ENCODE measurements around the gene PDE4D.

The PDE4D gene

GRCh38 chr5:59542851-59543820, 350.4 kb downstream of the PDE4D start:
- H2AFZ ChIP-seq (ENCODE audit: low read depth, low read length), result no peak overlapping the region
- no peak overlapping the region for H2AK5ac ChIP-seq (ENCODE audit: low read length, severe bottlenecking)
- H4K91ac ChIP-seq (ENCODE audit: low read length), result no peak overlapping the region
- H3K4me1 ChIP-seq (ENCODE audit: control insufficient read depth, insufficient read depth, low read depth, low read length), result peaks cover 6% of the 10 kb centered on the region
- H3K23ac ChIP-seq (ENCODE audit: low read length in 2 of 2), result no peak overlapping the region
- no peaks in the 10 kb centered on the region for H3K9me3 ChIP-seq (ENCODE audit: control insufficient read depth, low read length)
- H3K36me3 ChIP-seq (ENCODE audit: control insufficient read depth in 1 of 2, insufficient read depth in 2 of 2, low read depth in 1 of 2, low read length in 2 of 2), result no peaks in the 10 kb centered on the region
- H3K4me3 ChIP-seq (ENCODE audit: insufficient read depth in 1 of 2, low read depth in 1 of 2, low read length in 2 of 2), result no peak overlapping the region
- H2BK12ac ChIP-seq (ENCODE audit: low read length in 2 of 2), result no peak overlapping the region
- WGBS, result 84% methylated on average over 4 of the region's 6 CpGs
- no peaks in the 10 kb centered on the region for H3K27me3 ChIP-seq (ENCODE audit: control insufficient read depth in 1 of 2, insufficient read depth in 1 of 2, low read length in 2 of 2)
- H3K79me1 ChIP-seq (replicated peaks; ENCODE audit: low read length, poor library complexity, severe bottlenecking), result no peaks in the 10 kb centered on the region
- H4K8ac ChIP-seq (ENCODE audit: low read length), result no peak overlapping the region
- H3K4me2 ChIP-seq (ENCODE audit: low read length, poor library complexity, severe bottlenecking), result no peak overlapping the region
- DNase-seq, result peak; percentile 88
- H2BK15ac ChIP-seq (ENCODE audit: low read depth, poor library complexity, severe bottlenecking), result no peak overlapping the region
- no peak overlapping the region for H3K9ac ChIP-seq (ENCODE audit: low read length)
- peak overlapping the region; percentile 93 for H3K27ac ChIP-seq (ENCODE audit: low read length, poor library complexity, severe bottlenecking)
- H3K14ac ChIP-seq (ENCODE audit: low read length in 2 of 2), result no peak overlapping the region
- H3K4ac ChIP-seq (ENCODE audit: low read depth in 1 of 2, low read length in 2 of 2), result no peak overlapping the region
- no peak overlapping the region for H2BK120ac ChIP-seq (ENCODE audit: low read depth, low read length)
- no peak overlapping the region for H3K18ac ChIP-seq (ENCODE audit: low read depth in 1 of 2, low read length in 2 of 2)
- peak overlapping the region; percentile 66 for H2BK5ac ChIP-seq (ENCODE audit: low read depth, low read length, poor library complexity, severe bottlenecking)

- no peak overlapping the region for H4K91ac ChIP-seq (ENCODE audit: low read length)
- H3K4me2 ChIP-seq (ENCODE audit: low read length, poor library complexity, severe bottlenecking), result no peak overlapping the region
- no peak overlapping the region for H4K8ac ChIP-seq (ENCODE audit: low read length)
- no peak overlapping the region for H2AFZ ChIP-seq (ENCODE audit: low read depth, low read length)
- peaks cover 5% of the 10 kb centered on the region for H3K4me1 ChIP-seq (ENCODE audit: control insufficient read depth, insufficient read depth, low read depth, low read length)
- H2AK5ac ChIP-seq (ENCODE audit: low read length, severe bottlenecking), result peak overlapping the region; percentile 93
- H3K36me3 ChIP-seq (ENCODE audit: control insufficient read depth in 1 of 2, insufficient read depth in 2 of 2, low read depth in 1 of 2, low read length in 2 of 2), result no peaks in the 10 kb centered on the region
- no peak for DNase-seq
- no peaks in the 10 kb centered on the region for H3K9me3 ChIP-seq (ENCODE audit: control insufficient read depth, low read length)
- no peak overlapping the region for H2BK12ac ChIP-seq (ENCODE audit: low read length in 2 of 2)
- H3K27ac ChIP-seq (ENCODE audit: low read length, poor library complexity, severe bottlenecking), result peak overlapping the region; percentile 93
- no peaks in the 10 kb centered on the region for H3K79me1 ChIP-seq (replicated peaks; ENCODE audit: low read length, poor library complexity, severe bottlenecking)
- H2BK5ac ChIP-seq (ENCODE audit: low read depth, low read length, poor library complexity, severe bottlenecking), result no peak overlapping the region
- no peak overlapping the region for H3K4me3 ChIP-seq (ENCODE audit: insufficient read depth in 1 of 2, low read depth in 1 of 2, low read length in 2 of 2)
- no peak overlapping the region for H3K9ac ChIP-seq (ENCODE audit: low read length)
- no peak overlapping the region for H3K18ac ChIP-seq (ENCODE audit: low read depth in 1 of 2, low read length in 2 of 2)
- no peak overlapping the region for H2BK15ac ChIP-seq (ENCODE audit: low read depth, poor library complexity, severe bottlenecking)
- H3K23ac ChIP-seq (ENCODE audit: low read length in 2 of 2), result no peak overlapping the region
- no peak overlapping the region for H3K4ac ChIP-seq (ENCODE audit: low read depth in 1 of 2, low read length in 2 of 2)
- no peaks in the 10 kb centered on the region for H3K27me3 ChIP-seq (ENCODE audit: control insufficient read depth in 1 of 2, insufficient read depth in 1 of 2, low read length in 2 of 2)
- no peak overlapping the region for H3K14ac ChIP-seq (ENCODE audit: low read length in 2 of 2)
- H2BK120ac ChIP-seq (ENCODE audit: low read depth, low read length), result no peak overlapping the region
Observed at GRCh38 chr5:59542306-59542705, 351.2 kb downstream of the PDE4D start.

GRCh38 chr5:59540366-59540765, 353.2 kb downstream of the PDE4D start:
- Histone ChIP-seq H3K4me2 (ENCODE audit: low read length, poor library complexity, severe bottlenecking) (no peak overlapping the region), H2BK5ac (ENCODE audit: low read depth, low read length, poor library complexity, severe bottlenecking) (no peak overlapping the region), H4K8ac (ENCODE audit: low read length) (no peak overlapping the region), H3K27me3 (ENCODE audit: control insufficient read depth in 1 of 2, insufficient read depth in 1 of 2, low read length in 2 of 2) (no peaks in the 10 kb centered on the region), H3K27ac (ENCODE audit: low read length, poor library complexity, severe bottlenecking) (no peak overlapping the region), H2AK5ac (ENCODE audit: low read length, severe bottlenecking) (peak overlapping the region; percentile 72), H2BK15ac (ENCODE audit: low read depth, poor library complexity, severe bottlenecking) (no peak overlapping the region), H3K79me1 (replicated peaks; ENCODE audit: low read length, poor library complexity, severe bottlenecking) (no peaks in the 10 kb centered on the region), H3K9ac (ENCODE audit: low read length) (no peak overlapping the region), H3K4ac (ENCODE audit: low read depth in 1 of 2, low read length in 2 of 2) (no peak overlapping the region), H4K91ac (ENCODE audit: low read length) (no peak overlapping the region), H2BK120ac (ENCODE audit: low read depth, low read length) (no peak overlapping the region), H3K4me1 (ENCODE audit: control insufficient read depth, insufficient read depth, low read depth, low read length) (peaks cover 5% of the 10 kb centered on the region), H3K23ac (ENCODE audit: low read length in 2 of 2) (no peak overlapping the region), H3K36me3 (ENCODE audit: control insufficient read depth in 1 of 2, insufficient read depth in 2 of 2, low read depth in 1 of 2, low read length in 2 of 2) (no peaks in the 10 kb centered on the region), H3K4me3 (ENCODE audit: insufficient read depth in 1 of 2, low read depth in 1 of 2, low read length in 2 of 2) (no peak overlapping the region), H2AFZ (ENCODE audit: low read depth, low read length) (no peak overlapping the region), H3K14ac (ENCODE audit: low read length in 2 of 2) (no peak overlapping the region), H3K9me3 (ENCODE audit: control insufficient read depth, low read length) (no peaks in the 10 kb centered on the region), H3K18ac (ENCODE audit: low read depth in 1 of 2, low read length in 2 of 2) (no peak overlapping the region), H2BK12ac (ENCODE audit: low read length in 2 of 2) (no peak overlapping the region)
- no peak for DNase-seq
- WGBS, result 98% methylated on average over 2 of the region's 2 CpGs

- no peaks in the 10 kb centered on the region for H3K36me3 ChIP-seq (ENCODE audit: control insufficient read depth in 1 of 2, insufficient read depth in 2 of 2, low read depth in 1 of 2, low read length in 2 of 2)
- H3K27me3 ChIP-seq (ENCODE audit: control insufficient read depth in 1 of 2, insufficient read depth in 1 of 2, low read length in 2 of 2), result no peaks in the 10 kb centered on the region
- no peak overlapping the region for H3K4ac ChIP-seq (ENCODE audit: low read depth in 1 of 2, low read length in 2 of 2)
- H3K4me1 ChIP-seq (ENCODE audit: control insufficient read depth, insufficient read depth, low read depth, low read length), result peaks cover 3% of the 10 kb centered on the region
- no peak for DNase-seq
- H3K18ac ChIP-seq (ENCODE audit: low read depth in 1 of 2, low read length in 2 of 2), result no peak overlapping the region
- H3K9ac ChIP-seq (ENCODE audit: low read length), result no peak overlapping the region
- no peak overlapping the region for H4K8ac ChIP-seq (ENCODE audit: low read length)
- no peak overlapping the region for H2BK12ac ChIP-seq (ENCODE audit: low read length in 2 of 2)
- H2AFZ ChIP-seq (ENCODE audit: low read depth, low read length), result no peak overlapping the region
- H3K79me1 ChIP-seq (replicated peaks; ENCODE audit: low read length, poor library complexity, severe bottlenecking), result no peaks in the 10 kb centered on the region
- no peak overlapping the region for H2BK5ac ChIP-seq (ENCODE audit: low read depth, low read length, poor library complexity, severe bottlenecking)
- no peak overlapping the region for H3K14ac ChIP-seq (ENCODE audit: low read length in 2 of 2)
- no peak overlapping the region for H2BK120ac ChIP-seq (ENCODE audit: low read depth, low read length)
- H4K91ac ChIP-seq (ENCODE audit: low read length), result no peak overlapping the region
- no peak overlapping the region for H3K4me3 ChIP-seq (ENCODE audit: insufficient read depth in 1 of 2, low read depth in 1 of 2, low read length in 2 of 2)
- no peak overlapping the region for H3K23ac ChIP-seq (ENCODE audit: low read length in 2 of 2)
- no peak overlapping the region for H3K4me2 ChIP-seq (ENCODE audit: low read length, poor library complexity, severe bottlenecking)
- H2AK5ac ChIP-seq (ENCODE audit: low read length, severe bottlenecking), result no peak overlapping the region
- no peak overlapping the region for H2BK15ac ChIP-seq (ENCODE audit: low read depth, poor library complexity, severe bottlenecking)
- H3K27ac ChIP-seq (ENCODE audit: low read length, poor library complexity, severe bottlenecking), result no peak overlapping the region
- H3K9me3 ChIP-seq (ENCODE audit: control insufficient read depth, low read length), result no peaks in the 10 kb centered on the region
Observed at GRCh38 chr5:59538750-59539121, 354.8 kb downstream of the PDE4D start.

Measured in mesenchymal stem cell (in vitro differentiated cells and primary cell).